ENCODE data around the gene MORF4L1. TPM values are rescaled to one million over a fixed set of nuclear protein-coding genes. Genes with fewer than 3 reads are reported as not detected.
A peak's percentile ranks its signal among the peaks of the same experiment; 100 is the strongest.

MORF4L1 gene
- total RNA-seq, 2 donors from 2014 or later = 457 to 505 TPM

DNA sequence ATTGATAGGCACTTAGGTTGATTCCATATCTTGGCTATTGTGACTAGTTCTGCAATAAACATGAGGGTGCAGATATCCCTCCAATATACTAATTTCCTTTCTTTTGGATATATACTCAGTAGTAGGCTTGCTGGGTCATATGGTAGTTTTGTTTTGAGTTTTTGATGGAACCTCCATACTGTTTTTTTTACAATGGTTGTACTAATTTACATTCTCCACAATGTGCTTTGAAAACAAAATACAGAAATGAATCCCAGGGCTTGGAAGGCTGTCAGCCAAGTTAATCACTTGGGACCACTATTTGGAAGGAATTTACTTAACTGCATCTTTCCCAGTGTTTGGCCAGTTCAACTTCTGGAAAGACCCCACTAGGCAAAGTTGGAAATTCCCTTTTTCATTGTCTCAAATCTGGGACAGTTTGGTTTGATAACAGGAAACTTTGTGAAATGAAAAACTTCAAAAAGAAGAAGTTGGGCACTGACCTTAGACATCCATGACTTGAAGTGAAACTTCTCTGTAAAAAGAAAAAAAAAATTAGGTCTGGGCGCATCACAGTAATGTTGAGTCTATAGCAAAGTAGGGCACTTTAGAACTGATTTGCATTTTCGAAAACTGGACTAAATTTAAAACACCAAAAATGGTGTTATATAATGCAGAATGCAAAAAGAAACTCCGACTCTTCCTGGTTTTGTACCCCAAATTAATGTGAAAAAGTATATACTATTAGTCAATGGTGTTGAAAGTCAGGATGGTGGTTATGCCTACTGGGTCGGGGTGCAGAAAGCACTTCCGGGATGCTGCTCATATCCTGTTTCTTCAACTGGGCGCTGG, 66.2 kb downstream of the MORF4L1 start:
- no peaks in the 10 kb centered on the region for H3K9me3 ChIP-seq (ENCODE audit: control insufficient read depth, low read length)
- TF ChIP-seq, protein P1, sequence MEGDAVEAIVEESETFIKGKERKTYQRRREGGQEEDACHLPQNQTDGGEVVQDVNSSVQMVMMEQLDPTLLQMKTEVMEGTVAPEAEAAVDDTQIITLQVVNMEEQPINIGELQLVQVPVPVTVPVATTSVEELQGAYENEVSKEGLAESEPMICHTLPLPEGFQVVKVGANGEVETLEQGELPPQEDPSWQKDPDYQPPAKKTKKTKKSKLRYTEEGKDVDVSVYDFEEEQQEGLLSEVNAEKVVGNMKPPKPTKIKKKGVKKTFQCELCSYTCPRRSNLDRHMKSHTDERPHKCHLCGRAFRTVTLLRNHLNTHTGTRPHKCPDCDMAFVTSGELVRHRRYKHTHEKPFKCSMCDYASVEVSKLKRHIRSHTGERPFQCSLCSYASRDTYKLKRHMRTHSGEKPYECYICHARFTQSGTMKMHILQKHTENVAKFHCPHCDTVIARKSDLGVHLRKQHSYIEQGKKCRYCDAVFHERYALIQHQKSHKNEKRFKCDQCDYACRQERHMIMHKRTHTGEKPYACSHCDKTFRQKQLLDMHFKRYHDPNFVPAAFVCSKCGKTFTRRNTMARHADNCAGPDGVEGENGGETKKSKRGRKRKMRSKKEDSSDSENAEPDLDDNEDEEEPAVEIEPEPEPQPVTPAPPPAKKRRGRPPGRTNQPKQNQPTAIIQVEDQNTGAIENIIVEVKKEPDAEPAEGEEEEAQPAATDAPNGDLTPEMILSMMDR (conservative IDR thresholded peaks at IDR 0.05) = no peak
- no peak overlapping the region for H3K4me3 Mint-ChIP-seq
- H3K4me1 Mint-ChIP-seq = peaks cover 5% of the 10 kb centered on the region
- no peak for DNase-seq
- peaks cover 11% of the 10 kb centered on the region for H3K36me3 Mint-ChIP-seq (ENCODE audit: low read depth)
- peaks cover 18% of the 10 kb centered on the region for H3K36me3 ChIP-seq (ENCODE audit: control insufficient read depth, insufficient read depth, low read length)
- peaks cover 3% of the 10 kb centered on the region for H3K4me1 ChIP-seq (ENCODE audit: control insufficient read depth, insufficient read depth, low read length)
- peaks cover 2% of the 10 kb centered on the region for H3K9me3 Mint-ChIP-seq
- H3K27me3 ChIP-seq (ENCODE audit: control insufficient read depth, insufficient read depth, low read length, poor library complexity, severe bottlenecking) = peaks cover 1% of the 10 kb centered on the region
- H3K9ac ChIP-seq (ENCODE audit: extremely low read depth, low read length, poor library complexity, severe bottlenecking) = no peak overlapping the region
- H3K27me3 Mint-ChIP-seq (ENCODE audit: insufficient read depth) = peaks cover 15% of the 10 kb centered on the region
- WGBS, 2 experiments (ENCODE audit: insufficient coverage in 1 of 2, insufficient read length in 1 of 2) = 92% methylated on average over 5 to 6 of the region's 6 CpGs
- H3K27ac Mint-ChIP-seq = no peak overlapping the region
- H3K4me3 ChIP-seq (ENCODE audit: low read length) = no peak overlapping the region
- H3K27ac ChIP-seq (ENCODE audit: low read depth, low read length) = no peak overlapping the region

DNA sequence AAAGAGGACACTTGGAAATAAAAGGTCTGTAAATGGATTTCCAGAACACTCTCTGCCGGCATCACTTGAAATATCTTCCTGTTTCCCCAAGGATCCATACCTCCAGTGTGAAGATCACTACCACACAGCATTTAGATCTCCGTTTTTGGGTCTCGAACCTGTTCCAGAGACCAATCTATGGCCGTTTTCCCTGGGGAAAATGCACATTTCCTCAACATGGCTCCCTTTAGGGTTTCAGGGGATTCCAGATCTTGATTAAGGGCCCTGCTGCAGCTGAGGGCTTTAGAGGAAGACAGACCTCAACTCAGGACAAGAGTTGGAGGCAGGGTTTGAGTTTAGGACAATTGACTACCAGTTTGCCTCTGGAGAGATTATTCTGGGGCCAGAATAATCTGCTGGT, 70.1 kb downstream of the MORF4L1 start:
- Histone ChIP-seq H3K9me3 (ENCODE audit: control insufficient read depth, low read length) (no peaks in the 10 kb centered on the region), H3K4me1 (ENCODE audit: control insufficient read depth, insufficient read depth, low read length) (peaks cover 9% of the 10 kb centered on the region), H3K4me3 (ENCODE audit: low read length) (no peak overlapping the region), H3K27me3 (ENCODE audit: control insufficient read depth, insufficient read depth, low read length, poor library complexity, severe bottlenecking) (peaks cover 8% of the 10 kb centered on the region), H3K9ac (ENCODE audit: extremely low read depth, low read length, poor library complexity, severe bottlenecking) (no peak overlapping the region), H3K36me3 (ENCODE audit: control insufficient read depth, insufficient read depth, low read length) (no peaks in the 10 kb centered on the region), H3K27ac (ENCODE audit: low read depth, low read length) (no peak overlapping the region)
- H3K4me1 Mint-ChIP-seq = peaks cover 10% of the 10 kb centered on the region
- H3K9me3 Mint-ChIP-seq = peaks cover 2% of the 10 kb centered on the region
- peaks cover 4% of the 10 kb centered on the region for H3K36me3 Mint-ChIP-seq (ENCODE audit: low read depth)
- DNase-seq = no peak
- 90 to 93% methylated on average over 4 of the region's 4 CpGs for WGBS, 2 experiments (ENCODE audit: insufficient coverage in 1 of 2, insufficient read length in 1 of 2)
- H3K4me3 Mint-ChIP-seq = no peak overlapping the region
- H3K27ac Mint-ChIP-seq = no peak overlapping the region
- TF ChIP-seq, protein P1 (conservative IDR thresholded peaks at IDR 0.05) = no peak
- H3K27me3 Mint-ChIP-seq (ENCODE audit: insufficient read depth) = peaks cover 27% of the 10 kb centered on the region

DNA sequence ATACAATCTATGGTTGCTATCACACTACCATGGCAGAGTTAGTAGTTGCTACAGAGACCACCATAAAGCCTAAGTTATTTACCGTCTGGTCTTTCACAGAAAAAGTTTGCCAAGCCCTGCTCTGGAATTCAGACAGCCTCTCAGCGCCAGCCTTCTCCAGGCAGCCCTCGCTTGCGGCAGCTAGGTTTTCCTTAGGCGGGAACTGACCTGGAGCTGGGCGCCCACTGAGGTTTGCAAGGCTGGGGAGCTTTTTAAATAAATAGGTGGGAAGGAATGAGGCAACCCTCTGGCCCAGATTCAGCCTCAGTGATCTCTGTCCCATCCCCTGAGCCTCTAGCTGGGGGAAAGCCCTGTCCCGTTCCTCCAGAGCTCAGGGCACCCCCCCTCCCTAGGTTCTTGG, 71.0 kb downstream of the MORF4L1 start:
- Histone ChIP-seq H3K9ac (ENCODE audit: extremely low read depth, low read length, poor library complexity, severe bottlenecking) (no peak overlapping the region), H3K36me3 (ENCODE audit: control insufficient read depth, insufficient read depth, low read length) (no peaks in the 10 kb centered on the region), H3K4me1 (ENCODE audit: control insufficient read depth, insufficient read depth, low read length) (peaks cover 9% of the 10 kb centered on the region), H3K9me3 (ENCODE audit: control insufficient read depth, low read length) (no peaks in the 10 kb centered on the region), H3K27ac (ENCODE audit: low read depth, low read length) (no peak overlapping the region), H3K27me3 (ENCODE audit: control insufficient read depth, insufficient read depth, low read length, poor library complexity, severe bottlenecking) (peaks cover 8% of the 10 kb centered on the region), H3K4me3 (ENCODE audit: low read length) (no peak overlapping the region)
- TF ChIP-seq, protein P1 (conservative IDR thresholded peaks at IDR 0.05) = no peak
- H3K27ac Mint-ChIP-seq = peak overlapping the region; percentile 66
- H3K4me1 Mint-ChIP-seq = peaks cover 18% of the 10 kb centered on the region
- H3K4me3 Mint-ChIP-seq = peak overlapping the region; percentile 69
- peaks cover 2% of the 10 kb centered on the region for H3K9me3 Mint-ChIP-seq
- 84 to 87% methylated on average over 3 to 7 of the region's 7 CpGs for WGBS, 2 experiments (ENCODE audit: insufficient coverage in 1 of 2, insufficient read length in 1 of 2)
- peaks cover 27% of the 10 kb centered on the region for H3K27me3 Mint-ChIP-seq (ENCODE audit: insufficient read depth)
- no peak for DNase-seq
- H3K36me3 Mint-ChIP-seq (ENCODE audit: low read depth) = no peaks in the 10 kb centered on the region

Measured in endodermal cell (in vitro differentiated cells).